ENCODE measurements around the gene NR2F2.

NR2F2 gene

DNA sequence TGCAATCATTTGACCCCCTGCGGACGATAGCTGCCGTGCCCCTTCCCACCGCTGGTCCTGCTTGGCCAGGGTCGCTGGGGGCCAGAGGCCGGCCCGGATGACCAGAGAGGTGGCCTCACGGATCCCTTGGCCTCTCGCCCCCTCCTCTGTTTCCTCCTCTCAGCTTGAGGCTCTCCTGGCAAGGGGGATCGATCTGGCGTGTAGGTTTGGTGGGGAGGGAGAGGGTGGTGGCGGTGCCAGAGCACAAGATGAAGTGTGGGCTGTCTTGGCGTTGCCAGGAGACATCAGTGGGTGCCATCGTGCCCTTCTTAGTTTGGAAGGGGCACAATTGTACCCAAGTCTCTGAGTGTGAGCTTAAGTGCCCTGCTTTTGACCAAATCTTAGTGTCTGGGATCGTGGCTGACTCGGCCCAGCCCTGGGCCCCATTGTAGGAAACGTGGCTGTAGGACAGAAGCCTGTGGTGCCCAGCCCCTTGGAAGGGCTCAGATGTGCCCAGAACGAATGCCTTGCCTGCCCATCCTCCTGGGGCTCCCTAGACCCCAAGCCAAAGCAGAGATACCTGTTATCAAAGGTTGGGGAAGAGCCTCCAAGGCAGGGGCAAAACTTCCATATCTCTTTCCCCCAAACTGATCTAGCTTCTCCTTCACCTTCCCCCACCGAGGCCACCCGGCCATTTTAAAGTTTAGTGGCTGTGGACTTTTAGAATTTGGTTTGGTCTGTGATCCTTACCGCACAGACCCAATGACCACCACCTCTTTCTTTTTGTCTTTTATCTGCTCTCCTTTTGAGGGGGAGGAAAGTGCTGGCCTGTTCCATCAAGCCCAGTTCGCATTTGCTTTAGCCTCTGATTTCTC is 14.4 kb downstream of the NR2F2 start:
- WGBS, 2 experiments (ENCODE audit: insufficient coverage in 2 of 2) = 4 to 9% methylated on average over 13 of the region's 22 CpGs
- Histone ChIP-seq H3K36me3 (ENCODE audit: control insufficient read depth, insufficient read depth, low read length) (no peaks in the 10 kb centered on the region), H3K4me3 (ENCODE audit: extremely low read depth, insufficient read depth, low read length, poor library complexity, severe bottlenecking) (no peak overlapping the region), H3K27ac (ENCODE audit: low read depth, low read length, severe bottlenecking) (no peak overlapping the region), H3K9me3 (ENCODE audit: control insufficient read depth, low read length) (no peaks in the 10 kb centered on the region), H3K4me1 (ENCODE audit: control insufficient read depth, insufficient read depth, low read length, poor library complexity, severe bottlenecking) (peaks cover 40% of the 10 kb centered on the region)

DNA sequence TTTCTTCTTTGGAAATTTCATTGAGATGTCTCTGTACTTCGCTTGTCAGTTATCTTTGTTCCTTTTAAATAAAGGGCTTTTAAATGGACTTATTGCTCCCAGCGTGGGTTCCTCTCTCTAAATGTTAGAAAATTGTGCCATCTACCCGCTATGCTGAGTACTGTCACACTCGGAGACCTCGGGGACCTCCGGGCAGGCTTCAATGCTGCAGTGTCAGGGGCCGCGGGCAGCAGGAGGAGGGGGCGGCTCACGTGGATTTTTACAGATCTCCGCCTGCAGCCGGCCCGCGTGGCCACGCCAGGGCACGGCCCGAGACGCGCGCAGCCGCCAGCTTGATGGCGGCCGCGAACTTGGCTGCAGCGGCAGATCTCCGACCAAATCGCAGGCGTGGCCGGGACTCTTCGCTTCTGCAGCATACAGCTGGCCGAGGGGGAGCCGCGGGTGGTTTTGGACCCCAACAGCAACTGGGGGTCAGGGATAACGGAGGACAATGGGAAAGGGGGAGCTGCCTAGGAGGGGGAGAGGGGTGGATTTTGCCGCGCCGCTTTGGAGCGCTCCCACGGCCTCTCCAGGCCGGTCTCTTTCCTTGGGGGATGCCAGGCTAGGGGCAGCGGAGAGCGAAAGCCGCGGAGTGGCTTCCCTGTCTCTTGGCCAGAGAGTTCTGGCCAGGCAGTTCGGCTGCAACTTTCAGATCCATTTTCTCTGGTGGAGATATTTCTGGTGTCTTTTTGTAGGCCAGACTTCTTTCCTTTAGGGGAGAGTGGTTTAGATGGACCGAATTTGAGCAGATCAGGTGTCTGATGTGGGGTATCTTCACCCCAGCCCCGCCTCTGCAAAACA is 15.3 kb downstream of the NR2F2 start:
- 0 to 2% methylated on average over 35 to 36 of the region's 47 CpGs for WGBS, 2 experiments (ENCODE audit: insufficient coverage in 2 of 2)

DNA sequence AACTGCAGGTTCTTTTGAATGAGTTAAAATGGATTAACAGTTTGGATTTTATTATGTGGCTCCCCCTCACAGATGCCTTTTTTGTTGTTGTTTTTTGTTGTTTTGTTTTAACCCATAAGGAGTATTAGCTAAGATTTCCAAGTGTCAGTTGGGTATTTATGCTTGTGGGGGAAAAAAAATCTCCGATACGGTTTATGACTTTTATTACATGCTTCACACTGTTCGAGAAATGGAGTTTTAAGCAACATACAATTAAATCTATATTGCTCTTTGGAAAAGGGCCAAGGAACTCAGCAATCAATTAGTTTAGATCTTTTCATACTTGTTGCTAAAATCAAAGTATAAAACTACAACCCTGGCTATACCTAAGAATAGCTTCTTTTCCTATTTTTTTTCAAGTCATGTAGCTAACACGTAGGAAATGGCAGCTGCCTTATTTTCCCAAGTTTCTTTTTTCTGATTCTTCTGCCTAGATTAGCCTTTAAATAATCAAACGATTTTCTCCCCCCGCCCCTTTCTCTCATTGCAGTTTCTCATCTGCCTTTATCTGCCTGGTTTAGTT is 16.0 kb downstream of the NR2F2 start:
- Histone ChIP-seq H3K4me1 (ENCODE audit: control insufficient read depth, insufficient read depth, low read length, poor library complexity, severe bottlenecking) (peaks cover 35% of the 10 kb centered on the region), H3K36me3 (ENCODE audit: control insufficient read depth, insufficient read depth, low read length) (no peaks in the 10 kb centered on the region), H3K27ac (ENCODE audit: low read depth, low read length, severe bottlenecking) (no peak overlapping the region), H3K4me3 (ENCODE audit: extremely low read depth, insufficient read depth, low read length, poor library complexity, severe bottlenecking) (no peak overlapping the region), H3K9me3 (ENCODE audit: control insufficient read depth, low read length) (no peaks in the 10 kb centered on the region)
- 0% methylated on average over 2 of the region's 6 CpGs for WGBS, 2 experiments (ENCODE audit: insufficient coverage in 2 of 2)

More for the DNA sequence above, 15.3 kb downstream of the NR2F2 start:
- Histone ChIP-seq H3K27ac (ENCODE audit: low read depth, low read length, severe bottlenecking) (no peak overlapping the region), H3K4me3 (ENCODE audit: extremely low read depth, insufficient read depth, low read length, poor library complexity, severe bottlenecking) (peak overlapping the region; percentile 26), H3K36me3 (ENCODE audit: control insufficient read depth, insufficient read depth, low read length) (no peaks in the 10 kb centered on the region), H3K4me1 (ENCODE audit: control insufficient read depth, insufficient read depth, low read length, poor library complexity, severe bottlenecking) (peaks cover 36% of the 10 kb centered on the region), H3K9me3 (ENCODE audit: control insufficient read depth, low read length) (no peaks in the 10 kb centered on the region)

DNA sequence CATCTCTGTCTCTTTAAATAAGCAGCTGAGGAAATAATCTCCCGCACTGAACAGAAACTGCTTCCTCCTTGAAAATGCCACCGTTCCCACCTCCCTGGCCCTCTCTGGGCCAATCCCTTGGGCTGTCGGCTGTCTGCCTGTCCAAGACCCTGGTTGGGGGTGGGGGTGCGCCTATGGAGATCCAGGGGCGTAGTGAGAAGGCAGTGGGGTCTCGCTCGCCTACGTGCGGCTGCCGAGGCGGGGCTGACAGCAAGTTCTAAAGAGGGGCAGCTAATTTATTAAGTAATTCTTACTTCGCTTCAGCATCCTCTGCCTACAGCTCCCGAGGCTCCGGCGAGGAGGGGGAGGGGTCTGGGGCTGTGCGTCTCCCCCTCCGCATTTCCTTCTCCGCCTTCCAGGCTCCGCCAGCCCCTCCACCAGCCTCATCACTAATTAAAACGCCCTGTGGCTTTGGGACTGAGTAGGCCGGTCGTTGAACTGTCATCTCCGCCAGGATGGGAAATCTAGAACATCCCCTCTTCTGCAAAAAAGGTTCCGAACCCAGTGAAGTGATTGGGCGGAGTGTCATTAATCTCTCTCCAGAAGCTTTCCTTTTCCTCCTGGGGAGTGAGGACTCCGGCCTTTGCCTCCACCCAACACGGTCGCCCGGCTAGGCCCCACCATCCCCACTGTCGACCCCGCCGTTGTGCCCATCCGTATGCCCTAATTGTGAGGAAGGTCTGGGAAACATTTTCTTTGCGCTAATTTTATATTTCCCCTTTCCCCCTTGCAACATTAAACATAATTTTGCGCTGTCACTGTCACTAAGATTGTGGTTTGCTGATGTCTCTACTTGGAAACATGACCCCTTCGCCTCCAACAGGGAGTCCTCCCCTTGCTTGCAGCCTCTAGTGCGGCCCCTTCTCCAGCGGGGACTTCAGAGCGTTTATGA is 16.9 kb downstream of the NR2F2 start:
- WGBS, 2 experiments (ENCODE audit: insufficient coverage in 2 of 2) = 0 to 14% methylated on average over 5 to 11 of the region's 39 CpGs
- peaks cover 32% of the 10 kb centered on the region for H3K4me1 ChIP-seq (ENCODE audit: control insufficient read depth, insufficient read depth, low read length, poor library complexity, severe bottlenecking)
- peak overlapping the region; percentile 21 for H3K4me3 ChIP-seq (ENCODE audit: extremely low read depth, insufficient read depth, low read length, poor library complexity, severe bottlenecking)

DNA sequence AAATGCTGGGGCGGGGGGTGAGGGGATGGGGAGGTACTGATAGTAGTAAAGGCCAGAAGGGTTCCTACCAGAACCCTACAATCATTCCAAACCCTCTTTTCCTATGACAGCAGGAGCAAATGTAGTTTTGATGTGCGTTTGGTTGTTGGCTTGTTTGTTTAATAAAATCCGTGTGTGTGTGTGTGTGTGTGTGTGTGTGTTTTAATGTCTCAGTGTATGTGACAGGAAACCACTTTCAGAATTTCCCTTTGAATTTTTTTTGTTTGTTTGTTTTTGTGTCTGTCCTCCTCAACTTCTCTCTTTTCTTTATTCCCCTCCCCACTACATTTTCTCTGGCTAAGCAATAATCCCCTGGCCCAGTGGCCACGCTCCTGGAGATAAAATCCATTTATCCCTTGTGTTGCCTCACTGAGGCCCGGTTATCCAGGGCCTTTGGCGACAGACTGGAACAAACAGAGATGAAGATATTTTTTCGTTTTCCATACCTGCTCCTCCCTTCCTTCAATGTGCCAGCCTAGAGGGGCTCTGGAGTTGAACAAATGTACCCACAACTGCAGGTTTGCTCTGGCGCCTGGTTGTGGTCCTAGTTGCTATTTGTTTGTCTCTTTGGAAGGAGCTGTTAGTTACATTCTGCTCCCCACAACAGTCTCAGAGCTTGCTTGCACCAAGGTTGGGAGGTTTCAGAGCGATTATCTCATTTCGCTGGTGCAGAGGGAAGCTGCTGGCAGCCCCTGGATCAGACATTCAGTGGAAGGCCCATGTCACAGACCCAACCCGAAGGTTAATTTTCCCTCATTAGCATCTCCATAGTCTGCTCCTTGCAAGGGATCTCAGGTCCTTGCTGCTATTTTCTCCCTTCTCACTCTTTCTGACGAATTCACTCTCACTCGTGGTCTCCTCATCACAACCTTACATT is 17.9 kb downstream of the NR2F2 start:
- no peak overlapping the region for H3K4me3 ChIP-seq (ENCODE audit: extremely low read depth, insufficient read depth, low read length, poor library complexity, severe bottlenecking)
- 9 to 13% methylated on average over 7 to 8 of the region's 13 CpGs for WGBS, 2 experiments (ENCODE audit: insufficient coverage in 2 of 2)
- H3K27ac ChIP-seq (ENCODE audit: low read depth, low read length, severe bottlenecking) = no peak overlapping the region
- H3K36me3 ChIP-seq (ENCODE audit: control insufficient read depth, insufficient read depth, low read length) = no peaks in the 10 kb centered on the region
- peaks cover 22% of the 10 kb centered on the region for H3K4me1 ChIP-seq (ENCODE audit: control insufficient read depth, insufficient read depth, low read length, poor library complexity, severe bottlenecking)
- H3K9me3 ChIP-seq (ENCODE audit: control insufficient read depth, low read length) = no peaks in the 10 kb centered on the region

More for the DNA sequence above, 16.9 kb downstream of the NR2F2 start:
- Histone ChIP-seq H3K9me3 (ENCODE audit: control insufficient read depth, low read length) (no peaks in the 10 kb centered on the region), H3K27ac (ENCODE audit: low read depth, low read length, severe bottlenecking) (no peak overlapping the region), H3K36me3 (ENCODE audit: control insufficient read depth, insufficient read depth, low read length) (no peaks in the 10 kb centered on the region)

DNA sequence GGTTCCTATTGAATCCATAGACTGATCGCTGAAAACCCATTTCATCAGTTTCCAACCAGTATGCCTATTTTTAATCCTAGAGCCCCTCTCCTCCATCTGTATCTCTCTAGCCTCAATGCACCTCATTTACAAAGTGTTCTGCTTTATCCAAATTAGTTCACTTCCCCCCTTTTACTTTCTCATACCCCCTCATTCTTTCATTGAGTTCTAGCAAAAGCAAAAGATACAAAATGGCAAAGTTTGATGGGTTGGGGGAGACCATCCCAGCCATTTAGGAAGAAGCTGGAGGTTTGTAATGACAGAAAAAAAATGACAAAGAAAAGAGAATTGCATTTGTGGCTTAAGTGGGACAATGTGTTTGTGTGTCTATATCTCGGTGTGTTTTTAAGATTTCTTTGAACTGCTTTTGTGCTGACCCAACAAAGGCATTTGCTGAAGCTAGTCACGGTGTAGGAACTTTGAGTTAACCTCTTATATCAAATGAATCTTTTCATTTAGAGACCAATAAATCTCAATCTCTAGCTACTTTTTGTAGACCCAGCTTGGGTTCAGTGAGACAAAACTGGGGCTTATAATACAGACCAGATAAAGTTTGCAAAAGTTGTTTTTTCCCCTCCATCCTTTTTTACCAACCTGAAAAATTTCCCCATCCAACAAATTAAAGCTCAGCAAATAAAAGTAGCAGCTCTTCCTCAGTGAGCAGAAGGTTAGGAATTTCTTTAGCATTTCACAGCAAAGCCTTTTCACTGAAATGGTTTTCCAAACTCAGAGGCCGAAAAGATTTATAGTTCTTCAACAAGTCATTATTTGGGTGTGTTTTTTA is 18.7 kb downstream of the NR2F2 start:
- Histone ChIP-seq H3K36me3 (ENCODE audit: control insufficient read depth, insufficient read depth, low read length) (no peaks in the 10 kb centered on the region), H3K4me1 (ENCODE audit: control insufficient read depth, insufficient read depth, low read length, poor library complexity, severe bottlenecking) (peaks cover 17% of the 10 kb centered on the region), H3K27ac (ENCODE audit: low read depth, low read length, severe bottlenecking) (no peak overlapping the region), H3K4me3 (ENCODE audit: extremely low read depth, insufficient read depth, low read length, poor library complexity, severe bottlenecking) (no peak overlapping the region), H3K9me3 (ENCODE audit: control insufficient read depth, low read length) (no peaks in the 10 kb centered on the region)
- 10 to 15% methylated on average over 2 to 3 of the region's 4 CpGs for WGBS, 2 experiments (ENCODE audit: insufficient coverage in 2 of 2)

DNA sequence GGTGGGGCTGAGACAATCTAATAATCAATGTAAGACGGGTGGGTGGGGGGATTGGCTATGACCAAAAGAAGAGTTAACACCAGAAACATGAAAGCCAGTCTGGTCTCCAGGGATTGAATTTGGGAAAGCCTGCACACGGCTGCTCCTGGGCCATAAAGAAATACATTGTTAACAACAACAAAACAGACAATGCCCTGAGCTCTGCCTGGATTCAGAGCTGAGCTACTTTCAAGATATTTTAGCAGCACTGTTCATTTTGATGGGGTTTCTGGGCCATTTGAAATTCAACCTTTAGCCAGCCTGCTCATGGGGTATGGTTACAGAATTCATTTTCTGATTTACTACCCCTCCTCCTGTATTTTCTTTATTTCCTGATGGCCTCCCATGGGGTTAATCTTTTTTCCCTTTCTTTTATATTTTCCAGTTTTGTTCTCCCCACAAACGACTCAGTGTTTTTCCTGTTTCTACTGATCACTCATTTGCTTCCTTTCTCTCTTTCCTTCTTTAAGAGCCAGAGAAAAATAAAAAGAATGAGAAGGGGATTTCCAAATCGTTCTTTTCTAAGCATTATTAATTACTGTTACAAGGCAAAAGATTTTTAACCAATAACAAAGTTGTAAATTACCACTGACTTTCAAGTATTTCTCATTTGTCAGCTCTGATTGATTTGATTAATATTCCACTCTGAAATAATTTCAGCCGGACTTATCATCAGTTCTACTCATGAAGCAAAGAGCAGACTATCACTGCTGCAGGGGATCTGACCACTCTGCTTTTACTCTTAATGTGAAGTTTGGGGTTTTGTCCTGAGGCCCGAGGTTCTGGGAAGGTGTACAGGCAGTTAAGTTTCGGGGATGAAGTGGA is 19.6 kb downstream of the NR2F2 start:
- Histone ChIP-seq H3K27ac (ENCODE audit: low read depth, low read length, severe bottlenecking) (no peak overlapping the region), H3K4me3 (ENCODE audit: extremely low read depth, insufficient read depth, low read length, poor library complexity, severe bottlenecking) (no peak overlapping the region), H3K4me1 (ENCODE audit: control insufficient read depth, insufficient read depth, low read length, poor library complexity, severe bottlenecking) (peaks cover 17% of the 10 kb centered on the region), H3K36me3 (ENCODE audit: control insufficient read depth, insufficient read depth, low read length) (no peaks in the 10 kb centered on the region), H3K9me3 (ENCODE audit: control insufficient read depth, low read length) (no peaks in the 10 kb centered on the region)
- WGBS, 2 experiments (ENCODE audit: insufficient coverage in 2 of 2) = 0 to 40% methylated on average over 1 to 2 of the region's 7 CpGs

DNA sequence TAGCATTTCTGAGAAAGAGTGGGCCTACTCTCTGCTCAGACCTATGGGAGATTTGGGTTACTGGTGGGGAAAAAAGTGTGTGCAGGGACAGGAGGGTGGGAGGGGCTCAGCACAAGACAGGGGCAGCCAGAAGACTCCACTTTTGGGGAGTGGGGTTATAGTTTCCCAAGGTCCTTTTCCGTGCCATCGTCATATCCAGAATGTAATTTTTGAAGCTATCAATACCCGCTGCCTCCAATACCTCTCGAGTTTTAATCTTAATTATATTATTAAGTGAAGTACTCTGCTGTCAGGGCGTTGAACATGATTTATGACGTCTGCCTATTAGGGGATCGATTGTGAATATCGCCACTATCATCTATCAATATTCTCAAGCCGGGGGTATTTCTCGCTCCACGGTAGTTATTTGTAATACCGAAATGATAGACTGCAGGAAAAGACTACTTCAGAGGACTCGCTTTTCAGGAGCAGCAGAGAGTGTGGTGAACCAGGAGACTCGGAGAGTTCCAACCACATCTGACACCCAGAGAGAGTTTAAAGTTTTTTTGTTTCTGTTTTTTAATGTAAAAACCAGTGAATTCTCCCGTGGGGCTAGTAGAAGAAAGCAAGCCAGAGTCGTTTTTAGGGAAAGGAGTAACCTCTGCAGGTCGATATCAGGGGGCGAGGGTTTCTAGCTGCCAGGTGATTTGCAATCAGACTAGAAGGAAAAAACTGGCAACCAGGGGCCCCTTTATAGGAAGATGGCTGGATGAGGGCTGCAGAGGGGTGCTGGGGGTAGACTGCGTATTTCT is 20.6 kb downstream of the NR2F2 start:
- Histone ChIP-seq H3K36me3 (ENCODE audit: control insufficient read depth, insufficient read depth, low read length) (no peaks in the 10 kb centered on the region), H3K9me3 (ENCODE audit: control insufficient read depth, low read length) (no peaks in the 10 kb centered on the region), H3K27ac (ENCODE audit: low read depth, low read length, severe bottlenecking) (no peak overlapping the region), H3K4me3 (ENCODE audit: extremely low read depth, insufficient read depth, low read length, poor library complexity, severe bottlenecking) (no peak overlapping the region), H3K4me1 (ENCODE audit: control insufficient read depth, insufficient read depth, low read length, poor library complexity, severe bottlenecking) (peaks cover 13% of the 10 kb centered on the region)
- 7 to 15% methylated on average over 7 of the region's 19 CpGs for WGBS, 2 experiments (ENCODE audit: insufficient coverage in 2 of 2)

Data from mesodermal cell (in vitro differentiated cells).